Hepatocyte (in vitro differentiated cells): ENCODE measurements around the gene ZNF148.

Experiments
- CTCF ChIP-seq: fragments of 200-600 bp; sonication (generic); IDR thresholded peaks from 2 replicates; pipeline ENCODE4 v1.5.1; 2016; ENCODE audit warnings: antibody characterized with exemption, mild to moderate bottlenecking; ENCODE audit not compliant: poor library complexity
- EZH2 ChIP-seq: fragments of 200-600 bp; sonication (generic); IDR thresholded peaks from 2 replicates; pipeline ENCODE4 v1.6.1; 2016; ENCODE audit warnings: antibody characterized with exemption, mild to moderate bottlenecking, borderline replicate concordance

GRCh38 chr3:125294411-125294810, 80.7 kb downstream of the ZNF148 start:
- TF ChIP-seq CTCF (no peak), EZH2 (no peak)
